GM18858 (cell line): ENCODE data around the gene KLK7.
"Not testable (repeated sequence)": the region's sequence is repeated elsewhere in the genome, so short reads cannot be mapped to it uniquely, and the experiment has no call there.

Source experiments
- ATAC-seq: cut with Tn5 transposase; IDR thresholded peaks from one replicate; pipeline ENCODE4 v1.9.1; 2021; ENCODE audit not compliant: unreplicated experiment

Gene KLK7

DNA sequence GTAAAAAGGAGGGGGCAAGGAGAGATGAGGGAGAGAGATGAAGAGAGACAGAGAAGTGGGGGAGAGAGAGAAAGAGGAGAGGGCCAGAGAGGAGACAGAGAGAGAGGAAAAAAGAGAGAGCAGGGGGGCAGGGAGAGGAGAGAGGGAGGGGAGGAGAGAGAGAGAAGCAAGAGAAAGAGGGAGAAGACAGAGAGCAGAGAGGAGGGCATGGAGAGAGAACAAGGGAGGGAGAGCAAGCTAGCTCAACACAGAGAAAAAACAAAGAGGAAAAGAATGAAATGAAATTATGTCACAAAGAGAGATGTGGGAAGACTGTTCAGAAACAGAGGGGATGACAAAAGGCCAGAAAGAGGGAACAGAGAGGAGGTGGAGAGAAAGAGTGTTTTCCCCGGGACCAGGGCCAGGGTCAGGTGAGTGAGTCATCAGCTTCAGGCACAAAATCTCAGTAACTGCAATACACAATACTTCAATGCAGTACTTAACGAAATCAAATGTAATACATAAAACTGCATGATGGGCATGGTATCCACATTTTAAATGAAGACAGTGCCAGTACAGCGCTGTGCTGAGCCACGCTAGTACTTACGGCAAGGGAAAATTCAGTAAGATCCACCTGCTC lies 4.8 kb downstream of the KLK7 start:
- no peak for ATAC-seq

DNA sequence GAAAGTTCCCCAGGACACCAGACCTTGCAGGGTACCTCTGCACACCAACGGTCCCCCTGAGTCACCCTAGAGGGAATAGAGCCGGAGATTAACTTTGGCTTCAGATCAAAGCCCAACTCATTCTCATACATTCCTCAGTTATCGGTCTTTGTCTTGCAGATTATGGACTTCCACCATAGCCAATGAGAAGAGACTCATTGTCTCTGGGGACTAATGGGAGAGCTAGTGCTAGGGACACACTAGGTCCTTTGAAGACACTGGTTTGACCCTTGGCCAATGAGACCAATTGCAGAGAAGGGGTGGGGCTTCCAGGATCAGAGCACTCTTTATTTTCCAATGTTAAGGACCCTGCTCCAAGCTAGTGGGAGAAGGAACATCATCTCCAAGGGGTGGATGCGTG lies 6.1 kb downstream of the KLK7 start:
- ATAC-seq = no peak

DNA sequence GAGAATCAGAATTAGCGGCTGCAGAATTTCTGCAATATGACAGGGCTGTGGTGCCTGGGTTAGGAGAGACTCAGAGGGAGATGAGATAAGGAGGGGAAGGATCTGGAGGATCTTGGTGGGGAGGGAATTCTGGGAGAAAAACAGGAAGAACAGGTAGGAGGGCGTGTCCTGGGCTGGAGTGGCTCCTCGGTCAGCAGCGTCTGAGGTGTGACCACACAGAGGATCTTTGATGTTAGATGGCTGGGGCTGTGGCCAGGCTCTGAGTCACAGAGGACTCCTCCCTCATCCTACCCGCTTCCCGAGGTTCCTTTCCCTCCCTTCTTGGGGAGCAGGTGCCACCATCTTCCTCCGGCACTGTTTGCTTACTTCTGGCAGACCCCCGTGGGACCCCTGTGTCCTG lies 8.0 kb downstream of the KLK7 start:
- no peak for ATAC-seq

DNA sequence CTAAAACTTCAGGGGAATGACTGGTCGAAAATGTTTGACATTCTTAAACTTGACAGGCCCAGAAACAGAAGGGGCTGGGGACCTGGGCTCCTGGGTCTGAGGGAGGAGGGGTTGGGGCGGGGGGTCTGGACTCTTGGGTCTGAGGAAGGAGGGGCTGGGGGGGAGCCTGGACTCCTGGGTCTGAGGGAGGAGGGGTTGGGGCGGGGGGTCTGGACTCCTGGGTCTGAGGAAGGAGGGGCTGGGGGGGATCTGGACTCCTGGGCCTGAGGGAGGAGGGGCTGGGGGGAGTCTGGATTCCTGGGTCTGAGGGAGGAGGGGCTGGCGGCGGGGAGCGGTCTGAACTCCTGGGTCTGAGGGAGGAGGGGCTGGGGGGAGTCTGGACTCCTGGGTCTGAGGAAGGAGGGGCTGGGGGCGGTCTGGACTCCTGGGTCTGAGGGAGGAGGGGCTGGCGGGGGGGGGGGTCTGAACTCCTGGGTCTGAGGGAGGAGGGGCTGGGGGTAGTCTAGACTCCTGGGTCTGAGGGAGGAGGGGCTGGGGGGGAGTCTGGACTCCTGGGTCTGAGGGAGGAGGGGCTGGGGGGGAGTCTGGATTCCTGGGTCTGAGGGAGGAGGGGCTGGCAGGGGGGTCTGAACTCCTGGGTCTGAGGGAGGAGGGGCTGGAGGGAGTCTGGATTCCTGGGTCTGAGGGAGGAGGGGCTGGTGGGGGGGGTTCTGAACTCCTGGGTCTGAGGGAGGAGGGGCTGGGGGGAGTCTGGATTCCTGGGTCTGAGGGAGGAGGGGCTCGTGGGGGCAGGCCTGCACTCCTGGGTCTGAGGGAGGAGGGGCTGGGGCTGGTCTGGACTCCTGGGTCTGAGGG lies 8.8 kb downstream of the KLK7 start:
- ATAC-seq = no peak

DNA sequence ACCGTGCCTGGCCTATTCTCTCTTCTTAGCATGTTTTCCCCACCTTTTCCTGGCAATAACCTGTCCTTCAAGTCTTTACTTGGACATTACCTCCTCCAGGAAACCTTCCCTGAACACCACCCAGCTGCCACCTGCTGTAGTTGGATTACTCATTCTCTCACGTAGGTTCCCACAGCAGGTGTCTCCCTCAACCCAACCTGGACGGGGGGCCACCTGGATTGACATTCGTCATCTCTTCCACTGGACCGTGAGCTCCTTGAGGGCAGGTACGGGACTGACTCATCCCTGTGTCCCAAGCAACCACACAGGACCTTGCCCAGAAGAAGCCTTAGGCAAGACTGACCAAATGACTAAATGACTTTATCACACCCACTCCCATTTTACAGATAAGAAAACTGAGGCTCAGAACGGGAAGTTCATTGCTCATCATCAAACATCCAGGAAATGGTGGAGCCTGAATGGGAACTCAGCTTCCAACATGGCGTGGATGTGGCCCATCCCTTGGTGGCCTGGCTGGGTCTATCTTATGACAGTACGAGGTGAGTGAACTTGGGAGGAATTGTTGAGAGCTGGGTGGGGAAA lies 10.8 kb downstream of the KLK7 start:
- ATAC-seq = no peak

DNA sequence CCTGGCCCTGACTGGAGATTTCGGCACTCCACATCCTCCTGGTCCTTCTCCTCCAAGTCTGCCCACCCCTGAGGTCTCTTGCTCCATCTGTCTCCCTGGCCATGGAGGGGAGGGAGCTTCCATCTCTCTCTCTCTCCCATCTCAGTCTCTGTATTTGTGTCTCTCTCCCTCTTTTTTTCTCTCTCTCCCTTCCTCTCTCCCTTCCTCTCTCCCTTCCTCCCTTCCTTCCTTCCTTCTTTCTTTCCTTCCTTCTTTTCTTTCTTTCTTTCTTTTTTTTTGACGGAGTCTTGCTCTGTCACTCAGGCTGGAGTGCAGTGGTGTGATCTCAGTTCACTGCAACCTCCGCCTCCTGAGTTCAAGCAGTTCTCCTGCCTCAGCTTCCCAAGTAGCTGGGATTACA lies 13.9 kb downstream of the KLK7 start:
- ATAC-seq = not testable (repeated sequence)

DNA sequence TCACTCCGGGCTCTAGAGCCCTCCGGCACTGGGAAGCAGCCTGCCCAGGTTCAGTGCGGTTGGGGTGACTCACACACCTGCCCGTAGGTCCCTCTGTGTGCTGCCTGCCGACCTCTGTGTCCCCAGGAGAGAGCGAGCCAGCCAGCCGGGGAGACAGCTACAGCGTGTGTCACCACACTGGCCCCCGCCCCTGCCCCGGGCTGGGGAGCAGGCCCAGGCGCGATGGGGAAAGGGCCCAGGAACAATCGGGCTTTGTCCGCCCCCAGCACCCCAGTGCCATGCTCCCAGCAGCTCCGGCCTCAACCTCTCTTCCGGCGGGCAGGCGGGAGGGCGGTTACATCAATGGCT lies 14.3 kb downstream of the KLK7 start, which contains the start of gene KLK6:
Gene KLK6, minus strand, starts transcription at position 179 of the 348 bp plus-strand sequence. CDS start 1,487 bp downstream, outside the sequence.
- no peak for ATAC-seq

DNA sequence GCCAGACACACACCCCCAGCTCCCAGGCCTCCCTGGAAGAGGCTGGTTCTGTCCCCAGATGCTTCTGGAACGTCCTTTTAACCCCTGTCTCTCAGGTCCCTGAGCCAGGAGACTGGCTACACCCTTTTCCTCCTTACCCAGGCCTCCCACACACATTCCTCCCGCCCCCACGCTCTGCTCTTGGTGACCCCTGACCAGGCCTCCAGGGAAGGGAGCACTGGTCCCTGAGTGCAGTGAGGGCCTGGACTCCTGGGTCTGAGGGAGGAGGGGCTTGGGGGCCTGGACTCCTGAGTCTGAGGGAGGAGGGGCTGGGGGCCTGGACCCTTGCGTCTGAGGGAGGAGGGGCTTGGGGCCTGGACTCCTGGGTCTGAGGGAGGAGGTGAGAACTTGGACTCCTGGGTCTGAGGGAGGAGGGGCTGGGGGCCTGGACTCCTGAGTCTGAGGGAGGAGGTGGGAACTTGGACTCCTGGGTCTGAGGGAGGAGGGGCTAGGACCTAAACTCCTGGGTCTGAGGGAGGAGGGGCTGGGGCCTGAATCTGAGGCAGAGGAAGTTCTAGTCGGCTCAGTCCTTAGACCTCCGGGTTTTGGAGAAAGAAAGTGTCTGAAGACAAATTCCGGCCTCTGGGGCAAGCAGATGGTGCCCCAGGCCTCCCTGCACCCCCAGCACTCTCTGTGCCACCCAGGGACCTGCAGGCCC lies 14.9 kb downstream of the KLK7 start:
- no peak for ATAC-seq

DNA sequence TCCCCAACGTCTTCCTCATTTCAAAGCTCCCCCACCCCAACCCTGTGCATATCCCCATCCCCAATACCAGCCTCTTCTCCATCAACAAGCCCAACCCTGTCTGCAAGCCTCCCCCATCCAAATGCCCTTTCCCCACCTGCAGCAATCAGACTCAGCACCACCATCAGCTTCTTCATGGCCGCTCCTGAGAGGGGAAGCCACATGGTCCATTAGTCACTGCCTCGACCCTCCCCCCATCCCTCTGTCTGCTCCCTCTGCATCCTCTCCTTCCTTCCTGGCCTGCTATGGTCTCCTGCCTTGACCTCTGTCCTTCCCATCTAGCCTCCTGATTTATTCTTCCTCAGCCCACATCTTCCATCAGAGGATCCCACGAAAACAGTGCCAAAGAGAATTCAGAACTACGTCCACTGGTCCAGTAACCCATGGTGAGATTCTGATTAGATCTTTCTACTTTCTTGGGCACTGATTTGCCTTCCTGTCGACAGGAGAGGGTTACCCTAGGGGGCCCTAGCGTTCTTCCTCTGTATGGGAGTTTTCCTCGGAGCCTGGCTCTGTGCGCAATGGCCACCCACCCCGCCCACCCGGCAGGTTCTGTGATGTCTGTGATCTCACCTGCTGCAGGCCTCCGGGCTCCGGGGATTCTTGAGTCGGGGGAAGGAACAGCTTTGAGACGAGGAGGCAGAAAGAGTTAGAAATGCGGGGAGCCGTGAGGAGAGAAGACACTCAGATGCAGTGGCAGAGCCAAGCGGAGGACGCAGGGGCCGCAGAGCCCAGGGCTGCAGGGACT lies 15.6 kb downstream of the KLK7 start:
- no peak for ATAC-seq

DNA sequence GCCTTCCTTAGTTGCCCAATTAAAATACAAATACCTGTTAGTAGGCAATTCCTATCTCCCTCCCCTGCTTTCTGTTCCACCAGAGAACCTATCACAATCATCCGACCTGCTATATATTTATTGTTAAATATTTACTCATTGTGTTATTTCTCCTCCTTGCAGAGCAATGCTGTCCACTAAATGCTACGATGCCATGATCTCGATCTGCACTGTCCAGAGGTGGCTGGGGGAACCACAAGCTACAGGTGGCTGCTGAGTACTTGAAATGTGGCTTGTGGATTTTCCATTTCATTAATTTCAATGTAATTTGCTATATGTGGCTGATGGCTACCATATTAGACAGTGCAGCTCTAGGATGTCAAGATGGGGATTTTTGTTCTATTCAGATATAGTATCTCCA lies 19.5 kb downstream of the KLK7 start:
- no peak for ATAC-seq

DNA sequence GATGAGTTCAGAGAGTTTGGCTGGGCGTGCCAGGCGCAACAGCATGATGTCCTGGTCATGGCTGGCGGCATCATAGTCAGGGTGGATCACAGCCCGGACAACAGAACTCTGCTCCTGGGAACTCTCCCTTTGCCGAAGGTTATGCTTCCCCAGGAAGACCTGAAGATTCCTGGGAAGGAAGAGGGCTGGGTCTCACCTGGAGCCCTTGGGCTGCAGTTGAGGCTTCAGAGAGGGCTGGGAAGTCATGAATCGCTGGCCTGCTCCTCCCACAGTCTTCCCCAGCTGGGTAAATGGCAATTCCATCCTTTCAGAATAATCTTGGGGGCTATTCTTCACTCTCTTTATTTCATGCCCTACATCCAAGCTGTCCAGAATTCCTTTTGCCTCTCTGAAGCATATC lies 20.3 kb downstream of the KLK7 start:
- ATAC-seq = no peak

DNA sequence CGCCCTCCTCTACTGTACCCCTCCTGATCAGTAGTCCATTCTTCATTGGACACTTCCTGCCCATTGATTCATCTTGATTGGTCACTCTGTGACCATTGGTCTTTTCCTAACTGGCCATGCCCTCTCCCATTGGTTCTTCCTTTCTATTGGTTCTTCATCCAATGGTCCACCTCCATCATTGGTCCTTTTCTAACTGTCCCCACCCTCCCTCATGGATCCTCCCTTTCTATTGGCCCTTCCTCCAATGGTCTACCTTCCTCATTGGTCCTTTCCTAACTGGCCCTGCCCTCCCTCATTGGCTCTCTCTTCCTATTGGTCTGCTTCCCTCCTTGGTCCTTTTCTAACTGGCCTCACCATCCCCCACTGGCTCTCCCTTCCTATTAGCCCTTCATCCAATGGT lies 21.5 kb downstream of the KLK7 start:
- ATAC-seq = no peak

DNA sequence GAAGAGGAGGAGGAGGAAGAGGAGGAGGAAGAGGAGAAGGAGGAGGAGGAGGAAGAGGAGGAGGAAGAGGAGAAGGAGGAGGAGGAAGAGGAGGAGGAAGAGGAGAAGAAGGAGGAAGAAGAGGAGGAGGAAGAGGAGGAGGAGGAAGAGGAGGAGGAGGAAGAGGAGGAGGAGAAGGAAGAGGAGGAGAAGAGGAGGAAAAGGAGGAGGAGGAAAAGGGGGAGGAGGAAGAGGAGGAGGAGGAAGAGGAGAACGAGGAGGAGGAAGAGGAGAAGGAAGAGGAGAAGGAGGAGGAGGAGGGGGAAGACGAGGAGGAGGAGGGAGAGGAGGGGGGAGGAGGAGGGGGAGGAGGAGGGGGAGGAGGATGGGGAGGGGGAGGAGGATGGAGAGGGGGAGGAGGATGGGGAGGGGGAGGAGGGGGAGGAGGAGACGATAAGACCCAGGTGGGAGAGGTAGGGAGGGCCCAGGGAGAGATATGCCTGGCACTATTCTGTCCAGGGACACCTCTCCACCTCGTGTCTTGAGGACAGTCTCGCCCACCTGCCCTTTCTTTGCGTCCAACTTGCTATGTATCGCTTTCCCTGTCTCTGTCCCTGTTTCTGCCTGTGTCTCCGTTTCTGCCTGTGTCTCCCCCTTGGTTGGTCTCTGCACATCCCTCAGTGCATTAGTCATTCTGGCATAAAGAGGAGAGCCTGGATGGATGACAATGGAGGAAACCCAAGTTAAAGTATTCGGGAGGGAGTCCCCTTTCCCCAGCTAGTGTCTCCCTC lies 23.8 kb downstream of the KLK7 start:
- no peak for ATAC-seq

DNA sequence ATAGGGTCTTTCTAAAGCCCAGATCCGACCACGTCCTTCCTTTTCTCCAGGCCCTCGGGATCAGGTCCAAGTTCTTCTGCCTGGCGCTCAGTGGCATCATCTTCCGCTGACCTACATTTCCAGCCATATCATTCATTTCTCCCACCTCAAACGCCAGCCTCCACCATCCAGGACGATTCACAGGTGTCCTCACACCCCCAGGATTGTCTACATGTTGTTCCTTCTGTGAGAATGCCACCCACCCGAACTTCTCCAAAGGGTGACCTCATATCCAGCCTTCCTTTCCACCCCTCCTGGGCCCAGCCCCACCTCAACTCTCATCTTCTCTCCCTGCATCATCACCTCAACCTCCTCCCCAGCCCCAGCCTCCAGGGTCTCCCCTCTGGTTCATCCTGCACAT lies 26.1 kb downstream of the KLK7 start:
- ATAC-seq = no peak

DNA sequence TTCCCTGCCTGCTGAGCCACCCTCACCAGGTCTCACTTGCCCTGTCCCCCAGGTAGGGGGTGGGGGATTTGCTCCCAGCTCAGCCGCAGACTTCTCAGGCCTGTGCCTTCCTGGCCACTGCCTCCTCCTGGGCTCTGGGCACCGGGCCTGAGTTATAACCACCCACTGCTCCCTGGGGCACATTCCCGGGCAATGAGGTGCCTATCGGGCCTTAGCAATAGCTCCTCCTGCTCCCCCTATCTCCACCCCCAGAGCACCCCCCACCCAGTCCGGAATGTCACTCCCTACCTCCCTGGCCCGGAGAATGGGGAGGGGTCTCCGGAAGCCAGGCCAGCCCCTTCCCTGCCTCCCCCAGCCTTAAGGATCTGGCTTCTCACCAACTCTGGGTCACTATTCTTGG lies 30.8 kb downstream of the KLK7 start, which contains the start of gene KLK5:
Gene KLK5, minus strand, starts transcription at position 129 of the 400 bp plus-strand sequence. CDS start 381 bp downstream, outside the sequence.
- no peak for ATAC-seq

DNA sequence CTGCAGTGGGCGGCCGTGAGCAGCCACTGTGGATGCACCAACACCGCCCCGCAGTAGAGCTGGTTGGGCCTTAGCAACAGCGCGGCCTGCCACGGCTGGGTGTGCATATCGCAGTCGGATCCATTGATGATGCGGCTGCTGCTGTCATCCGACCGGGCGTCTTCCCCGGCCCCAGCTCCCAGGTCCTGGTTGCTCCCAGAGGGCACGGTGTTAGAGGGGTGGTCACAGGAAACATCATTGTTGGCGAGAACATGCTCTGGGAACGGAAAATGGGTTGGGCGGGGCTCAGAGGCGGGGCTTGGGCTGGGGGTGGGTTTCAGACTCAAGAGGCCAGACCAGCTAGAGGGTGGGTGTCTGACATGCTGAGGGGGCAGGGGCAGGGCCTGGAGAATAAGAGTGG lies 33.9 kb downstream of the KLK7 start:
- no peak for ATAC-seq

DNA sequence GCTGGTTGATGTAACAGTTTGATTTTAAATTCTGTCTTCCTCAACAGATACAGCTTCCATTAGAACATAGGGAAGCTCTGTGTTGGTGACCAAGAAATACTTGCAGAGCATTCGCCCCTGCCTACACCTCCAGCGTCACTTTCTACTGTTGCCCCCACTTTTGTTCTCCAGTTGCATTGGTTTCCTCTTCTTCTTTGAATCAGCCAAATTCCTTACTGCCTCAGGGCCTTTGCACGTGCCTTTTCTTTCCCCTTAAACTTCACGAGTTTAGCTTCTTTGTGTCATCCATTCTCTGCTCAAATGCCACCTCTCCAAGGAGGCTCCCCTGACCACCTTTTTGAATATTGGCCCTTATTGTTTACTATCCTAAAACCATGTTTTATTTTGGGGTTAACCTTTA lies 36.6 kb downstream of the KLK7 start:
- ATAC-seq = no peak

DNA sequence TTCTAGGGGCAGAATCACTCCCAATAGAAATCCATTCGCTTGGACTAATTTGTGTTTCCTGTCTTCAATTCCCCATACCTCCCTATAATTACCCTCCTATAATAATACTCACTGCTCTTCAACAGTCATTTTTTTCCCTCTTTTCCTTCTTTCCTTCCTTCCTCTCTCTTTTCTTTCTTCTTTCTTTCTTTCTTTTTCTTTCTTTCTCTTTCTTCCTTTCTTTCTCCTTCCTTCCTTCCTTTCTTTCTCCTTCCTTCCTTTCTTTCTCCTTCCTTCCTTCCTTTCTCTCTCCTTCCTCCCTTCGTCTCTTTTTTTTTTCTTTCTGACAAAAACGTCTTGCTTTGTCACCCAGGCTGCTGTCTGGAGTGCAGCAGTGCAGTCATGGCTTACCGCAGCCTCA lies 38.9 kb downstream of the KLK7 start:
- no peak for ATAC-seq

DNA sequence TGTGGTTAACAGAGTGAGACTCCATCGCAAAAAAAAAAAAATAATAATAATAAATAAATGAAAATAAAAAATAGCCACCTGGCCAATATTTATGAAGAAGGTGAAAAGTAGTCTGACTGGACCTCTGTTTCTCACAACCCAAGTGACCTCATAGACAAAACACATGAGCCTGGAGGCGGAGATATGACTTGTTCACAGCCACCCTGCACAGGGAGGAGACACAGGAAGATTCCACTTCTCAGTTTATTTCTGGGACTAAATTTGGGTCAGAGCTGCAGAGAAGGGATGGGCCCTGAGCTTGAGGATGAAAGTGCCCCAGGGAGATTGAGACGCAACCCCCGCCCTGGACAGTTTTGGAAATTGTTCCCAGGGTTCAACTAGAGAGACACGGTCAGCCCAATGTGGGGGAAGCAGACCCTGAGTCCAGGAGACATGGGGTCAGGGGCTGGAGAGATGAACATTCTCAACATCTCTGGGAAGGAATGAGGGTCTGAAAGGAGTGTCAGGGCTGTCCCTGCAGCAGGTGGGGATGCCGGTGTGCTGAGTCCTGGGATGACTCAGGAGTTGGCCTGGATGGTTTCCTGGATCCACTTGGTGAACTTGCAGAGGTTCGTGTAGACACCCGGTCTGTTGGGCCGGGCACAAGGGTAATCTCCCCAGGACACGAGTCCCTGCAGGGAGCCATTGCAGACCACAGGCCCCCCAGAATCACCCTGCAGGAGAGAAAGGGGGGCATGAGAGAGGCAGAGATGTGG lies 40.5 kb downstream of the KLK7 start:
- ATAC-seq = no peak
